ENCODE results near the gene PRKAR1B. TPM values are rescaled to one million over a fixed set of nuclear protein-coding genes. Genes with fewer than 3 reads are reported as not detected.
"Not testable (repeated sequence)": the region's sequence is repeated elsewhere in the genome, so short reads cannot be mapped to it uniquely, and the experiment has no call there.

The PRKAR1B gene
- polyA plus RNA-seq, 3 donors from 2014 or later = 3.0 to 6.1 (median 3.9) TPM

GRCh38 chr7:753190-753589, 26.1 kb upstream of the PRKAR1B start:
- no peak overlapping the region for H3K27ac Mint-ChIP-seq
- no peaks in the 10 kb centered on the region for H3K9me3 Mint-ChIP-seq
- H3K27me3 Mint-ChIP-seq (ENCODE audit: low read depth in 3 of 3) = peaks cover 0 to 2% (median 0%) of the 10 kb centered on the region in 3 donors
- no peaks in the 10 kb centered on the region for H3K4me1 Mint-ChIP-seq
- H3K36me3 Mint-ChIP-seq = peaks cover 0 to 16% (median 9%) of the 10 kb centered on the region in 3 donors
- no peak for DNase-seq
- no peak overlapping the region for H3K4me3 Mint-ChIP-seq

GRCh38 chr7:752256-752655, 25.2 kb upstream of the PRKAR1B start:
- not testable (repeated sequence) for H3K4me1 Mint-ChIP-seq

GRCh38 chr7:751826-752225, 24.7 kb upstream of the PRKAR1B start:
- Mint-ChIP-seq H3K4me3 (no peak overlapping the region), H3K36me3 (peaks cover 0 to 16% (median 6%) of the 10 kb centered on the region in 3 donors), H3K9me3 (no peaks in the 10 kb centered on the region), H3K27me3 (ENCODE audit: low read depth in 3 of 3) (peaks cover 0 to 2% (median 0%) of the 10 kb centered on the region in 3 donors), H3K4me1 (peaks cover 0 to 1% of the 10 kb centered on the region in 2 donors), H3K27ac (no peak overlapping the region)
- DNase-seq = no peak

More at GRCh38 chr7:752256-752655, 25.2 kb upstream of the PRKAR1B start:
- not testable (repeated sequence) for H3K27me3 Mint-ChIP-seq (ENCODE audit: low read depth in 3 of 3); DNase-seq; H3K9me3 Mint-ChIP-seq; H3K27ac Mint-ChIP-seq; H3K4me3 Mint-ChIP-seq
- H3K36me3 Mint-ChIP-seq = peaks cover 0 to 16% (median 6%) of the 10 kb centered on the region in 3 donors

- Mint-ChIP-seq H3K9me3 (no peaks in the 10 kb centered on the region), H3K4me1 (peaks cover 0 to 1% of the 10 kb centered on the region in 2 donors), H3K36me3 (peaks cover 1 to 13% (median 4%) of the 10 kb centered on the region in 3 donors), H3K27me3 (ENCODE audit: low read depth in 3 of 3) (peaks cover 0 to 2% (median 0%) of the 10 kb centered on the region in 3 donors), H3K4me3 (no peak overlapping the region), H3K27ac (no peak overlapping the region)
- no peak for DNase-seq
Measured at GRCh38 chr7:750111-750905, 23.2 kb upstream of the PRKAR1B start.

- H3K36me3 Mint-ChIP-seq = peaks cover 3 to 19% (median 7%) of the 10 kb centered on the region in 3 donors
- DNase-seq = no peak
- no peak overlapping the region for H3K4me3 Mint-ChIP-seq
- H3K27ac Mint-ChIP-seq = no peak overlapping the region
- H3K9me3 Mint-ChIP-seq = no peaks in the 10 kb centered on the region
- H3K27me3 Mint-ChIP-seq (ENCODE audit: low read depth in 3 of 3) = peaks cover 0 to 2% (median 2%) of the 10 kb centered on the region in 3 donors
- peaks cover 0 to 1% of the 10 kb centered on the region in 2 donors for H3K4me1 Mint-ChIP-seq
Measured at GRCh38 chr7:749140-749551, 22.1 kb upstream of the PRKAR1B start.

- no peak for DNase-seq
- Mint-ChIP-seq H3K4me1 (peaks cover 0 to 1% of the 10 kb centered on the region in 2 donors), H3K27ac (no peak overlapping the region), H3K4me3 (no peak overlapping the region), H3K27me3 (ENCODE audit: low read depth in 3 of 3) (peaks cover 0 to 2% (median 2%) of the 10 kb centered on the region in 3 donors), H3K36me3 (peaks cover 3 to 19% (median 7%) of the 10 kb centered on the region in 3 donors), H3K9me3 (no peaks in the 10 kb centered on the region)
Measured at GRCh38 chr7:748446-748845, 21.4 kb upstream of the PRKAR1B start.

- no peaks in the 10 kb centered on the region for H3K9me3 Mint-ChIP-seq
- no peak overlapping the region for H3K27ac Mint-ChIP-seq
- DNase-seq = no peak
- peaks cover 0 to 1% of the 10 kb centered on the region in 2 donors for H3K4me1 Mint-ChIP-seq
- H3K4me3 Mint-ChIP-seq = no peak overlapping the region
- H3K36me3 Mint-ChIP-seq = peaks cover 7 to 16% (median 10%) of the 10 kb centered on the region in 3 donors
- H3K27me3 Mint-ChIP-seq (ENCODE audit: low read depth in 3 of 3) = peaks cover 0 to 2% (median 0%) of the 10 kb centered on the region in 3 donors
Measured at GRCh38 chr7:747186-747585, 20.1 kb upstream of the PRKAR1B start.

GRCh38 chr7:746155-747061, 19.3 kb upstream of the PRKAR1B start:
- no peak for DNase-seq
- Mint-ChIP-seq H3K4me3 (no peak overlapping the region), H3K4me1 (peaks cover 0 to 1% of the 10 kb centered on the region in 2 donors), H3K36me3 (peaks cover 7 to 19% (median 7%) of the 10 kb centered on the region in 3 donors), H3K27ac (no peak overlapping the region), H3K9me3 (no peaks in the 10 kb centered on the region), H3K27me3 (ENCODE audit: low read depth in 3 of 3) (peaks cover 0 to 2% (median 0%) of the 10 kb centered on the region in 3 donors)

- DNase-seq = no peak
- H3K36me3 Mint-ChIP-seq = peaks cover 7 to 24% (median 7%) of the 10 kb centered on the region in 3 donors
- H3K4me1 Mint-ChIP-seq = peaks cover 0 to 1% of the 10 kb centered on the region in 2 donors
Measured at GRCh38 chr7:745431-746154, 18.5 kb upstream of the PRKAR1B start.

GRCh38 chr7:744854-745430, 17.9 kb upstream of the PRKAR1B start:
- Mint-ChIP-seq H3K27ac (no peak overlapping the region), H3K36me3 (peaks cover 7 to 24% (median 7%) of the 10 kb centered on the region in 3 donors), H3K27me3 (ENCODE audit: low read depth in 3 of 3) (peaks cover 0 to 2% (median 0%) of the 10 kb centered on the region in 3 donors), H3K4me1 (peaks cover 0 to 1% of the 10 kb centered on the region in 2 donors), H3K9me3 (no peaks in the 10 kb centered on the region), H3K4me3 (no peak overlapping the region)
- no peak for DNase-seq

More at GRCh38 chr7:745431-746154, 18.5 kb upstream of the PRKAR1B start:
- no peak overlapping the region for H3K4me3 Mint-ChIP-seq
- peaks cover 0 to 2% (median 0%) of the 10 kb centered on the region in 3 donors for H3K27me3 Mint-ChIP-seq (ENCODE audit: low read depth in 3 of 3)
- no peaks in the 10 kb centered on the region for H3K9me3 Mint-ChIP-seq
- H3K27ac Mint-ChIP-seq = no peak overlapping the region

- not testable (repeated sequence) for H3K4me3 Mint-ChIP-seq; H3K27me3 Mint-ChIP-seq (ENCODE audit: low read depth in 3 of 3); H3K9me3 Mint-ChIP-seq; H3K27ac Mint-ChIP-seq; DNase-seq; H3K4me1 Mint-ChIP-seq
- peaks cover 7 to 24% (median 7%) of the 10 kb centered on the region in 3 donors for H3K36me3 Mint-ChIP-seq
Measured at GRCh38 chr7:744128-744520, 17.0 kb upstream of the PRKAR1B start.

GRCh38 chr7:743341-744127, 16.5 kb upstream of the PRKAR1B start:
- H3K27me3 Mint-ChIP-seq (ENCODE audit: low read depth in 3 of 3); H3K4me3 Mint-ChIP-seq; H3K4me1 Mint-ChIP-seq; H3K27ac Mint-ChIP-seq; H3K9me3 Mint-ChIP-seq; DNase-seq: not testable (repeated sequence)
- peaks cover 7 to 24% (median 7%) of the 10 kb centered on the region in 3 donors for H3K36me3 Mint-ChIP-seq
